ENCODE data around the gene MX1. TPM values are rescaled to one million over a fixed set of nuclear protein-coding genes. Genes with fewer than 3 reads are reported as not detected.
A peak's percentile ranks its signal among the peaks of the same experiment; 100 is the strongest.

MX1 gene, protein sequence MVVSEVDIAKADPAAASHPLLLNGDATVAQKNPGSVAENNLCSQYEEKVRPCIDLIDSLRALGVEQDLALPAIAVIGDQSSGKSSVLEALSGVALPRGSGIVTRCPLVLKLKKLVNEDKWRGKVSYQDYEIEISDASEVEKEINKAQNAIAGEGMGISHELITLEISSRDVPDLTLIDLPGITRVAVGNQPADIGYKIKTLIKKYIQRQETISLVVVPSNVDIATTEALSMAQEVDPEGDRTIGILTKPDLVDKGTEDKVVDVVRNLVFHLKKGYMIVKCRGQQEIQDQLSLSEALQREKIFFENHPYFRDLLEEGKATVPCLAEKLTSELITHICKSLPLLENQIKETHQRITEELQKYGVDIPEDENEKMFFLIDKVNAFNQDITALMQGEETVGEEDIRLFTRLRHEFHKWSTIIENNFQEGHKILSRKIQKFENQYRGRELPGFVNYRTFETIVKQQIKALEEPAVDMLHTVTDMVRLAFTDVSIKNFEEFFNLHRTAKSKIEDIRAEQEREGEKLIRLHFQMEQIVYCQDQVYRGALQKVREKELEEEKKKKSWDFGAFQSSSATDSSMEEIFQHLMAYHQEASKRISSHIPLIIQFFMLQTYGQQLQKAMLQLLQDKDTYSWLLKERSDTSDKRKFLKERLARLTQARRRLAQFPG
- total RNA-seq, result 10.0 and 10.4 TPM in 2 replicates

DNA sequence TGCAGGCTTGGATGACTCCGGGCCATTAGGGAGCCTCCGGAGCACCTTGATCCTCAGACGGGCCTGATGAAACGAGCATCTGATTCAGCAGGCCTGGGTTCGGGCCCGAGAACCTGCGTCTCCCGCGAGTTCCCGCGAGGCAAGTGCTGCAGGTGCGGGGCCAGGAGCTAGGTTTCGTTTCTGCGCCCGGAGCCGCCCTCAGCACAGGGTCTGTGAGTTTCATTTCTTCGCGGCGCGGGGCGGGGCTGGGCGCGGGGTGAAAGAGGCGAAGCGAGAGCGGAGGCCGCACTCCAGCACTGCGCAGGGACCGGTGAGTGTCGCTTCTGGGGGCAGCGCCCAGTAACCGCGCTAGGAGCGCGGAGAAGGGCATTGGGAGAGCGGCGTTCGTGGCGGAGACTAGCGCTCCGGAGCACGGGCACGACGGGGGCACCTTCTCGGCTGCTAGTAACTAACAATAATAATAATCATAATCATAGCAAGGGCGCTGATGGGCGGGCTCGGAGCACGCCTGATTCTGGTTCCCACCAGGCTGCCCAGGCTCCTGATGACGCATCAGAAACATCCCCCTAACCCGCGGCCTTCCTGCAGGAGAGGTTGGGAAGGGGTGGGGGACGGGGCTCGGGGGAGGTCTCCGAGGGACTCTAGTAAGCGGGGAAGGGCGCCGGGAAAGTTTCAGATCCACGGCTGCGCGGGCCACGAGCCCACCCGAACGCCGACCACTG lies at the start of gene MX1:
MX1 (plus strand) TSS at position 286 of the 722 bp plus-strand sequence. CDS start 5,832 bp downstream, outside the sequence.
- peak; percentile 58 for DNase-seq

DNA sequence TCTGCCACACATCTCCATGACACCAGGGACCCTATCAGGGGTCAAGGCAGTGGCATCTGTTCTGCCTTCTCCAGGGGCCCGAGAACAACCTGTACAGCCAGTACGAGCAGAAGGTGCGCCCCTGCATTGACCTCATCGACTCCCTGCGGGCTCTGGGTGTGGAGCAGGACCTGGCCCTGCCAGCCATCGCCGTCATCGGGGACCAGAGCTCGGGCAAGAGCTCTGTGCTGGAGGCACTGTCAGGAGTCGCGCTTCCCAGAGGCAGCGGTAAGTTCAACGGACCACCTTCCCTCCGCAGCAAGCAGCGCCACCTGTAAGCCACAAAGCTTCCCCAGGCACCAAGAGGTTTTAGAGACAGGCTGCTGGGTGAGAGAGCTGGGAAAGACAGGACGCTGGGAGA lies 48.3 kb upstream of the MX1 start:
- DNase-seq, result no peak

DNA sequence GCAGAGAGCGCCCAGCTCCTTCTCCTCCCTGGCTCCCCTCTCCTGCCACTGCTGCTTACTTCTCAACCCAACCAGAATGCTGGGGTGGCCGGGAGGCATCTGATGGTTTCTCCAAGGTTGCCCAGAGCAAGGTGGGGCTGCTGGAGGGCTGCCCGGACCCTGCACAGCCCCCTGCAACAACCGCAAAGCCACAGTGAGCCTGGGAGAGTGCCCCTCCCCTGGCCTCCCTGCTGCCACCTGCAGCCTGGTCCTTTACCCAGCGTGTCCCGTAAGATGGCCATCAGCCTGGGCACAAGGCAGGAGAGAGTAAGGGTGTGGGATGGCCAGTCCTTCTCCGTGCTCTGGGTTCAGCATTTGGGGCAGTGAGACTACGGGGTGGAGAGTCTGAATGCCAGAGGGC lies 47.2 kb upstream of the MX1 start:
- no peak for DNase-seq

DNA sequence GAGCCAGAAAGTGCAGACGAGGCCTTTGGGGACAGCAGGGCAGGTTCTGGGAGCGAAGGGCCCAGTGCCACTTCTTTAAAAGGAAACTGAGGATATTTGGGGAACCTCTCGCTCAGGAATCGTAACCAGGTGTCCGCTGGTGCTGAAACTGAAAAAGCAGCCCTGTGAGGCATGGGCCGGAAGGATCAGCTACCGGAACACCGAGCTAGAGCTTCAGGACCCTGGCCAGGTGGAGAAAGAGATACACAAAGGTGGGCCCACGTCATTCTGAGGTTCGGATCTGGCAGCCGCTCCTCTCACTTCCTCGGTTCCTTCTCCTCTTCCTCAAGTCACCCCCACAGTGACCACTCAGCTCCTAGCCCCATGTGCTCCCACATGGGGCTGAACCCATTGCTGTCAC lies 46.1 kb upstream of the MX1 start:
- no peak for DNase-seq

DNA sequence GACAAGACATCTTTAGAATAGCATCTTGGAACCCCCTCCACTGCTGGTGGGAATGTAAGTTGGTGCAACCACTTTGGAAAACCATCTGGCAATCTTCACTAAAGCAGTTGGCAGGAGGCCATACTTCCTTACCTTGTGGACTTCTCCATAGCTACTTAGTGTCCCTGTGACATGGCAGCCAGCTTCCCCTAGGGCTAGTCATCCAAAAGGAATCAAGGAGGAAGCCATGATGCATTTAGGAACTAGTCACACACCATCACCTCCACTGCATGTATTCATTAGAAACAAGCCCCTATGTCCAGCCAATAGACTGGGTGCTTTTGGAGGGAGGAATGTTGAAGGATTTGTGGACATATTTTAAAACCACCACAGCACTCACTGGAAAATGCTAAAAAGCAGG lies 44.3 kb upstream of the MX1 start:
- DNase-seq, result no peak

DNA sequence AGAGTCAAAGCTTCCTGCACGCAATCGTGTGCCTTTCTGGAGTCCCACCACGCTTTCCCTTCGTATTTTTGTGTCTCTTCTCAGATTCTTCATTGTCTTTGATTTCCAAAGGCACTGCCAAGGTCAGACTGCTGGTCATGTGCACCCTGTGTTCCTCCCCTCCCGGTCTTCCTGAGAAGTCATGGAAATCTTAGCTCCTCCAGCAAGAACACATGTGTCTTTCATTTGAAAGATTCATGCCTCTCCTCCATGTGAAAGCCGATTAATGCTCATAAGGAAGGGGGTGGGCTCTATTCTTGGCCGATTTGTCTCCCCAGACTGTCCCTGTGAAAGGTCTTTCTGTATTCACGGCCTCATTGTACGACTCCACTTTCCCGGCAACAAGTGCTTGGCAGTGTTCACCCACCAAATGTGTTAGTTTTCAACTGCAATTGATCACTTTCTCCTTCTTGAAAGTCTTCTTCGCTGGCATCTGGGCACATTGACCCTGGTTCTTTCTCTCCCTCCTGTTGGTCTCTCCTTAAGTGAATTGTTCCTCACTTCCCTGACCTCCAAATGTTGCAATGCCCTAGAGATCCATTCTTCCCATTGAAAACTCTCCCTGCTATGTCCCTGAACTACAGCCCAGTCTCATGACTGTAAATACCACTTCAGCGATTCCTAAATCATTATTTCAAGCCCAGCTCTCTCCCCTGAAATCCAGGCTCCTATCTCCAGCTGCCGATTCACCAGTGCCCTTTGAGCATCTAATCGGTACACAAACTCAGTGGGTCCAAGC lies 38.8 kb upstream of the MX1 start:
- DNase-seq, result no peak

DNA sequence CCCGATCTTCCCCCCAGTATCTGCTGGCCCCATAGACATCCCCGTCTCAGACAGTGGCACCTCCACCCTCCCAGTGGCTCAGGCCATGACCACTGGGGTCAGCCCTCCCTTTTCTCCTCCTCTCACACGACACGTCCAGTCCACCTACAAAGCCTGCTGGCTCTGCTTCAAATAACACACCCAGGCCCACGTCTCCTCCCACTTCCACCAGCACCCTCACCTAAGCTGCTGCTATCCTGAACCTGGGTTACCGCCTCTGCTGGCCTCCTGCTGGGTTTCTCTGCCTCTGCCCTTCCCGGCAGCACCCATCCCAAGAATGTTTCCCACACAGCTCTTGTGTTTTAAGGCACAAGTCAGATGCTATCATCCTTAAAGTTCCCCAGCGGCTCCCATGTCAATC lies 38.2 kb upstream of the MX1 start:
- DNase-seq, result no peak

DNA sequence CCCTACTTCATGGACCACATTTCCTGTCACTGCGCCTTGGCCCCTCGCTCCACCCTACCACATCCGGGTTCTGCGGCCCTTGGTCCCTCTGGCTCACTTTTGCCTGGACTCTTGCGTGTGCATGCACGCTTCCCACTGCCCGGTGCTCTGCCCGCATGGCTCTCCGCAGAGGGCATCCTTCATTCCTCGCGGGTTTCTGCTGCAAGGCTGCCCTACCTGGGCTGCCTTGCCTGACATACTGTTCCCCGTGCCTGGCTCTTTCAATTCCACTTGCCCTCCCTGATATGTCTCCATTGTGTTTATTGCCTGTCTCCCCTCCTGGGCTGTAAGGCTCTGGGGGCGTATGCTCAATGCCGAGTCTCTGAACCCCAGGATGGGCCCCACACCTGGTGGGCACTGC lies 37.8 kb upstream of the MX1 start:
- no peak for DNase-seq

DNA sequence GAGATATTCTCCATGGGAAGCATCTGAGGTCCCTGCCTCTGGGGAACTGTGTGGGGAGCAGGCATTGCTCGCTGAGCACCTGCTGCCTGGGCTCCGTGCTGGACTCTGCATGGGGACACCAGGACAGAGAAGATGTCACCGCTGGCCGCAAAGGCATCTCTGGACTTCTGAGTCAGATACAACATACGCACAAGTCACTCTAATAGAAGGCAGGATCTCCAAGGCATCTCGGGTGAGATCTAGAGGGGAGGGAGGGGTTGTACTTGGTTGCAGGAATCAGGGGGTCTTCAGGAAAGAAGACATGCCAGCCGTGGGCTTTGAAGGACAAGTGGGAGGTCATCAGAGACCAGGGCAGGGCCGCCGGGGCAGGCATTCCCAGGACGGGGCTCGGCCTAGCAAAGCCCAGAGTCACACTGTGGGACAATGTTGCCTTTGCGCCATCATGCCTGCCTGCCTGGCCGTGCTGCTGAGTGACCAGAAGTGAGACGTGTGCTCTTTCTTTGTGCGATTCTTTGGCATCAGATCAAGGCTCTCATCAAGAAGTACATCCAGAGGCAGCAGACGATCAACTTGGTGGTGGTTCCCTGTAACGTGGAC lies 35.9 kb upstream of the MX1 start:
- DNase-seq, result no peak

DNA sequence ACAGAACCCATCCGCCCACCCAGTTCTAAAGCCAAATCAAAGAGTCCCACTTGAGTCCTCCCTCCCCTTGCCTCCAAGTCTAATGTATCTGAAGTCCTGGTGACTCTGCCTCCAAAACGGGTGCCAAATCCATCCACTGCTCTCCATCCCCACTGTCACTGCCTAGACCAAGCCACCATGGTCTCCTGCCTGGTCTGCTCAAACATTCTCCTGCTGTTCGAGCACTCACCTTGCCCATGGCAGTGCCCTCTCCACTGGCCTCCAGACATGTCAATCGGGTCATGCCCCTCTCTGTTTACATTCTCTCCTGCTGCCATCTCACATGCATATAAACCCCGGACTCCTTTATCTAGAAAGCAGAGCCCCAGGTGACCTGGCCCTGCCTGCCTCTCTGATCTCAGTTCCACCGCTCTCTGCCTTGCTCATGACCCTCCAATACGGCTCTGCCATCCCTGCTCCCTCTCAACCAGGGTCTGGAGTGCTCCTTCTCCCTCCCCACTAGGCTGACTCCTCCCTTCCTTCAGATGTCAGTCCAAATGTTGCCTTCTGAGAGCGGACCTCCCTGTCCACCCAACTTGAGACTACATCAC lies 32.1 kb upstream of the MX1 start:
- DNase-seq, result no peak

DNA sequence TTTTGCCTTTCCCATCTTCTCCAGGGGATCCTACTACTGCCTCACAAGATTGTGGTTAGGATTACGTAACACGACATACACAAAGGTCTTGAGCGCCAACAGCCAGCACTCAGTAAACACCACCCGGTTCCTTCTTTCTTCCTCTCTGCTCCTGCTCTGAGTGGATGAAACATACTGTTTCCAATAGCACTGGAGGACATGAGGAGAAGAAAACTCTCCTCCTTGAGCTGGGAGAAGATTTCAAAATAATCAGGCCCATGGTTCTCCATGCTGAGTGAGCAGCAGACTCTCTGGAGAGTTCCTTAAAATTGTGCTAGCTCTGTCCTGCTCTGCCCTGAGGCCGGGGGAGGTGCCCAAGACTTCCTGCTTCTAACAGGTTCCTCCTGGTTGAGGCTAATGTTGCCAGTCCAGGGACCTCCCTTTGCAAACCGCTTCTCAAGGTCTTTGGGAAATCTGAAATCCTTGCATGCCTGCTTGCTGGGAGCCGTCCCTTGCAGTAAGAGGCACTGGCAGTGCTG lies 29.4 kb upstream of the MX1 start:
- no peak for DNase-seq

DNA sequence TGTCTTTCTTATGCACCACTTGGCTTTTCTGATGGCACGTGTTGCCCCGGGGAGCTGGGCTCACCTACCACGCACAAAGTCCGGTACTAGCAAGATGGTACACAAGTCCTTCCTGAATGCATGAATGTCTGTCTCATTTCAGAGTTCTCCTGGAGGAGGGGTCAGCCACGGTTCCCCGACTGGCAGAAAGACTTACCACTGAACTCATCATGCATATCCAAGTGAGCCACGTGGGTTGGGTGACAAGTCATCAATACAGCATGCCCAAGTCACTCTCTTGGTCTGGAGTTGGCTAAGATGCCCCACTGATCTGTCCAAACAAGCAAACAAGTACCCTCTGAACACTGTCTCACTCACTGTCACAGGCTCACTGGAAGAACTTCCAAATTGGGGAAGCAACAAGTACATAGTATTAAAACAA lies 28.6 kb upstream of the MX1 start:
- no peak for DNase-seq

DNA sequence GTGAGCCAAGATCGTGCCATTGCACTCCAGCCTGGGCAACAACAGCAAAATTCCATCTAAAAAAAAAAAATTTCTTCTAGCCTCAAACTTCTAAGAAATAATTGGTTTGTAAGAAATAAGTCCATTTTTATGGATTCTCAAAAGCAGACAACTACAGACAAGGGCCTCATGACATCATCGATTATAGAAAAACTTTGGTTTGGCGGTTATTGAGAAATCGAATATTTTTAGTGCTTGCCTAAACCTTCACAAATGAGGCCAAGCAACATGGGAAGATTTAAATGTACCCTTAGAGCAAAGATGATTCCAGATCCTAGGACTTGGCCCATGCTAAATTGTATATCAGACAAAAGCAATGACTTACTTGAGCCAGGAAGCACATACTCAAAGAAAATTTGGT lies 27.8 kb upstream of the MX1 start:
- DNase-seq, result no peak

DNA sequence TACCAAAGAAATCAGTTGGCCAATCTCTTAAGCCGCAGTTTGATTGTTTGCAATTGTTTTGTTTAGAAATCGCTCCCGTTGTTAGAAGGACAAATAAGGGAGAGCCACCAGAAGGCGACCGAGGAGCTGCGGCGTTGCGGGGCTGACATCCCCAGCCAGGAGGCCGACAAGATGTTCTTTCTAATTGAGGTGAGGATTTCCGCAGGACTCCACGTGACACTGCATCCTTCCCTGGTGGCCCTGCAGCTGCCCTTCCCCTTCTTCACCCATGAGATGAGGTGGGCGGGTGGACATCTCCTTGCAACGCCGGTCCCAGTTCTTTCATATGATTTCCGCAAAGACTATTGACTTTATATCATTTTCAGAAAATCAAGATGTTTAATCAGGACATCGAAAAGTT lies 27.2 kb upstream of the MX1 start:
- no peak for DNase-seq

DNA sequence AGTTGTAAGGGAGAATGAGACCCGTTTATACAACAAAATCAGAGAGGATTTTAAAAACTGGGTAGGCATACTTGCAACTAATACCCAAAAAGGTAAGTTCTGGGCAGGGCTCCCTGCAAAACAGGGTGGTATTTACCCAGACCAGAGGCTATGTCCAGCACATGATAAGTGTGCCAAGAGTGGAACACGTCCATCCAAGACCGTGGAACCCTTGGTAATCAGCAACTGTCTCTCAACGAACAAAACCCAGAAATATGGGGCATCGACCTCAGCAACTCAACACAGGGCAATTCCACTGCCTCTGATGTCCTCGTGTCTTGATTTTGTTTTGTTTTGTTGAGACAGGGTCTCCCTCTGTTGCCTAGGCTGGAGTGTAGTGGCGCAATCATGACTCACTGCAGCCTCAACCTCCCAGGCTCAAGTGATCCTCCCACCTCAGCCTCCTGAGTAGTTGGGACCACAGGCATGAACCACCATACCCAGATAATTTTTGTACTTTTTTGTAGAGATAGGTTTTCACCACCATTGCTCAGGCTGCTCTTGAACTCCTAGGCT lies 26.7 kb upstream of the MX1 start:
- DNase-seq, result no peak

DNA sequence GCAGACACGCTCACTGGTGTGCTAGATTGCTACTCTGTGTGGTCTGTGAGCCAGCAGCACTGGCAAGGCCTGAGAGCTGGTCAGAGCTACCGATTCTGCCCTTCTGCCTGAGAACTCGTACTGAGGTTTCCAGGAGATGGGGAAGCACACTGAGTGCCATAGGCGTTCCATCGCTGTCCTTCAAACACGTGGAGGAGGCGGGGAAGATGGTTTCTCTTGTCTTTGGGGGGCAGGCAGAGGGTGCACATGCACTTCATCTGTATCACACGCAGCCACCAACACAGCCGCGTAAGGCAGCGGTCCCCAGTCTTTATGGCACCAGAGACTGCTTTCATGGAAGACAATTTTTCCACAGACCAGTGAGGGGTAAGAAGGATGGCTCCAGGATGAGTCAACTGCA lies 23.8 kb upstream of the MX1 start:
- DNase-seq, result no peak

DNA sequence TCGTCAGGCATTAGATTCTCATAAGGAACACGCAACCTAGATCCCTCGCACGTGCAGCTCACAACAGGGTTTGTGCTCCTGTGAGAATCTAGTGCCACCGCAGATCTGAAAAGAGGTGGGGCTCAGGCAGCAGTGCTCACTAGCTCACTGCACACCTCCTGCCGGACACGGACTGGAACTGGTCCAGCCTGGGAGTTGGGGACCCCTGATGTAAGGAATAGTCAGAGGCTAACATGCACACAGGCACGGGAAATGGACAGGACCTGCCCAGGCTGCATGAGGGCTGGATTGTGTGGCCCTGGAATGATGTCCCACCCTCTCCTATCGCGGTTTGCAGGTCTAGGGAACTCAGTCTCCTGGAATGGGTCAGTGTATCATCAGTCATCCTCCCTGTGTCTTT lies 23.2 kb upstream of the MX1 start:
- DNase-seq, result no peak

DNA sequence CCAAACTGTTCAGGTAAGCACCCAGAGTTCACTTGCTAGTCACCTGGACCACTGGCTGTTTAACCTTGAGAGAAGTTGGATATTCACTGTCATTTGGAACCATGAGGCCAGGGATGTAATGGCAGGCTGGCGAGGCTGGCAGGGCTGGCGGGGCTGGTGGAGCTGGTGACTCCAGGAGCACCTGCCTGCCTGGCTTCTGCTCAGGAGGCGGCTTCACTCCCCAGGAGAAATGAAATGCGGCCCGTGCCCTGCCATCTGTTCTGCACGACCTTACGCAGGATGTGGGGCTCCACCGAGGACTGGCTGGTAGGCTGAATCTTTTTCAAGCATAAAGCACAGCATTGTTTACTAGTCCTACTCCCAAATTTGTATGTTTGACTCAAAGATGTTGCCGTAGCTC lies 22.7 kb upstream of the MX1 start:
- DNase-seq, result no peak

DNA sequence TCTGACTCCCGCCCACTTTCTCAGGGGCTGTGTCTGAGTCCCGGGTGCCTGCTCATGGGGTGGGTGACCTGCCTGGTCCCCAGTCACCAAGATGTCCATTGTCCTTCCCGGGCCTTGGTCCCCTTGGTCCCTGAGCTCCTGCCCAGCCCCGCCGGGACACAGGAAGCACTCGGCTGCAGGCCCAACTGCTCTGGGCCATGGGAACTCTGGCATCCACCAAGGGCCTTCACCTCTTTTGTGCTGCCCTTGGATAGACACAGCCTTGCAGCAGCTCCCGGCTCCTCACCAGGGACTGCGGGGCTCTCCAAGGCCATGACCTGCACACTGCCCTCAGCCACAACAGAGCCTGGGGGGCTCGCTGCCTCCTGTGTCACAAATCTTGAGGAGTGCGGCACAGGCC lies 22.1 kb upstream of the MX1 start:
- DNase-seq, result no peak

DNA sequence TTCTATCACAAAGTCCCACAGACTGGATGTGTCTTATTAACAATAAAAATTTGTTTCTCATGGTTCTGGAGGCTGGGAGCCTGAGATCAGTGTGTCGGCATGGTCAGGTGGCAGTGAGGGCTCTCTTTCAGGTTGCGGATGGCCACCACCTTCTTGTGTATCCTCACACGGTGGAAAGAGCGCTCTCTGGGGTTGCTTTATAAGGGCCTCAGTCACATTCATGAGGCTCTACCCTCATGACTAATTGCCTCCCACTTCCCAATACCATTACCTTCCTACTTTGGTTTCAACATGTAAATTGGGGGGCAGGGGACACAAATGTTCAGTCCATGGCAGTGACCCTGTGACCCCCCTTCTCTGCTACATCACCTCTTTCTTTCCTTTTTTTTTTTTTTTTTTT lies 20.7 kb upstream of the MX1 start:
- DNase-seq, result no peak

DNA sequence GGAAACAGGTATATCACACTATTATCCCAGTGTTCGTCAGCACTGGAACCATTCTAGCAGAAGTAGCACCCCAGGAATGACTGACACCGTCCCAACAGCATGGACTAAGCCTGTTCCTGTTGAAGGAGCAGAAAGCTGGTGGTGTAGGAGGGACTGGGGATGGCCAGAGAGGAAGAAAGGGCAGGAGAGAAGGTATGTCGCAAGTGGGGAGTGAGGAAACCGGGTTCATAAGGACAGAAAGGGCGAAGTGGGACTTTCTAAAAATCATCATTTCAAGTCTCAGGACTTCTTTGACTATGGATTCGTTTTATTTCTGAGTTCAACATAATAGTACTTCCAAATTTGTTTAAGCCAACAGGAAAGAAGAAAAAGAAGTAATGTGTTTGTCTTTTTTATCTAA lies 19.7 kb upstream of the MX1 start:
- no peak for DNase-seq

Measured in dermis blood vessel endothelial cell (primary cell).